Ascending aorta (tissue), 2 donors: ENCODE measurements around the gene RPL27. TPM values are rescaled to one million over a fixed set of nuclear protein-coding genes. Genes with fewer than 3 reads are reported as not detected.

Source experiments
- DNase-seq, 2 donors: peaks; one replicate each; pipeline ENCODE4 v3.0.0-alpha.2; 2019; ENCODE audit warnings: low spot score in 2 of 2
- H3K27ac ChIP-seq, 2 donors: fragments of 200-600 bp; sonication (generic); one replicate each; pipeline ENCODE4 v1.5.1; 2016 to 2017; ENCODE audit warnings: mild to moderate bottlenecking in 1 of 2
- H3K27me3 ChIP-seq: fragments of 200-600 bp; sonication (generic); one replicate; pipeline ENCODE4 v1.5.1; 2017
- H3K36me3 ChIP-seq, 2 donors: fragments of 200-600 bp; sonication (generic); one replicate each; pipeline ENCODE4 v1.5.1; 2016
- H3K4me1 ChIP-seq, 2 donors: fragments of 200-600 bp; sonication (generic); one replicate each; pipeline ENCODE4 v1.5.1; 2016 to 2017; ENCODE audit warnings: mild to moderate bottlenecking in 1 of 2
- H3K4me3 ChIP-seq, 2 donors: fragments of 200-600 bp; sonication (generic); one replicate each; pipeline ENCODE4 v1.5.1; 2016 to 2017; ENCODE audit warnings: mild to moderate bottlenecking in 1 of 2
- H3K9me3 ChIP-seq, 2 donors: fragments of 200-600 bp; sonication (generic); one replicate each; pipeline ENCODE4 v1.5.1; 2016
- CTCF ChIP-seq, 3 experiments: fragments of 200-600 bp in 2 of 3; fragments of 450-650 bp in 1 of 3; sonication (generic) in 2 of 3; IDR thresholded peaks; one replicate each; pipeline ENCODE4 v1.5.1; 2016 to 2019; ENCODE audit warnings: antibody characterized with exemption in 3 of 3, mild to moderate bottlenecking in 1 of 3, moderate library complexity in 1 of 3
- intact Hi-C: fragments of 100-400 bp; cut with DNase I; formaldehyde crosslinking; loops from one replicate; pipeline ENCODE4 v1.15.1; 2023
- total RNA-seq: library from RNA; depleted of rRNA; stranded (reverse); fragments of >200 nt; gene quantifications from one replicate; pipeline ENCODE4 v1.1.0, GENCODE V29; 2016

The RPL27 gene
- total RNA-seq, 1 donor from 2014 or later: 417 TPM

- no peaks in the 10 kb centered on the region for H3K27me3 ChIP-seq
- intact Hi-C loops: loop anchor here (1.0 to 10.0 kb wide), 6 partner anchors 27 to 459 kb away; partner anchors contain the start of genes BRCA1, DHX8, RPL27 and TMEM106A
- H3K4me1 ChIP-seq: peaks cover 0 to 9% of the 10 kb centered on the region in 2 donors
- H3K4me3 ChIP-seq: peak overlapping the region; percentile 50 to 76
- DNase-seq: no peak
- H3K27ac ChIP-seq: peak overlapping the region; percentile 43 to 52
- no peak for TF ChIP-seq CTCF (IDR thresholded peaks at IDR 0.05)
- no peaks in the 10 kb centered on the region for H3K9me3 ChIP-seq
- H3K36me3 ChIP-seq: no peaks in the 10 kb centered on the region
Observed at GRCh38 chr17:43025766-43026537, 27.7 kb downstream of the RPL27 start.

DNA sequence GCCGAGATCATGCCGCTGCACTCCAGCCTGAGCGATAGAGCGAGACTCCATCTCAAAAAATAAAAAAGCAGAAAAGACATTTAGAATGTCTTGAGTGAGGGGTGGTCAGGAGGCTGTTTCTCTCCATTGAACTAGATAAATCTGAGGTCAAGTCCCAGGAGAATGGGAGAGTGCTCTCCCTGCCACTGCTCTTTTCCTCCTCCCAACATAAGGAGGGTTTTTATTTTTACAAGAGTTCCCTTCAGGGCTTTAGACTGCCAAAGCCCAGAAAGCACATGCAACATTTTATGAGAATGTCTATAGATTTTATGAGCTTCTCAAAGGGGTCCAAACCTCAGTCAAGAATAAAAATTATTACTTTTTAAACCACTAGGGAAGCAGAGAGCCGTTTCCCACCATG, 28.4 kb downstream of the RPL27 start:
- H3K27ac ChIP-seq: peak overlapping the region; percentile 43 to 52
- H3K27me3 ChIP-seq: no peaks in the 10 kb centered on the region
- H3K4me1 ChIP-seq: peaks cover 0 to 9% of the 10 kb centered on the region in 2 donors
- no peak for DNase-seq
- no peaks in the 10 kb centered on the region for H3K9me3 ChIP-seq
- H3K36me3 ChIP-seq: no peaks in the 10 kb centered on the region
- H3K4me3 ChIP-seq: no peak overlapping the region
- intact Hi-C loops: loop anchor here (10.0 kb wide), 1 partner anchor 458 kb away; the partner anchor contains the start of gene DHX8
- no peak for TF ChIP-seq CTCF (IDR thresholded peaks at IDR 0.05)

GRCh38 chr17:43027091-43028032, 29.1 kb downstream of the RPL27 start:
- no peak for TF ChIP-seq CTCF (IDR thresholded peaks at IDR 0.05)
- Histone ChIP-seq H3K4me3 (no peak overlapping the region), H3K4me1 (peaks cover 0 to 8% of the 10 kb centered on the region in 2 donors), H3K36me3 (no peaks in the 10 kb centered on the region), H3K27ac (no peak overlapping the region), H3K9me3 (no peaks in the 10 kb centered on the region), H3K27me3 (no peaks in the 10 kb centered on the region)
- no peak for DNase-seq
- intact Hi-C loops: loop anchor here (10.0 kb wide), 1 partner anchor 457 kb away; the partner anchor contains the start of gene DHX8

DNA sequence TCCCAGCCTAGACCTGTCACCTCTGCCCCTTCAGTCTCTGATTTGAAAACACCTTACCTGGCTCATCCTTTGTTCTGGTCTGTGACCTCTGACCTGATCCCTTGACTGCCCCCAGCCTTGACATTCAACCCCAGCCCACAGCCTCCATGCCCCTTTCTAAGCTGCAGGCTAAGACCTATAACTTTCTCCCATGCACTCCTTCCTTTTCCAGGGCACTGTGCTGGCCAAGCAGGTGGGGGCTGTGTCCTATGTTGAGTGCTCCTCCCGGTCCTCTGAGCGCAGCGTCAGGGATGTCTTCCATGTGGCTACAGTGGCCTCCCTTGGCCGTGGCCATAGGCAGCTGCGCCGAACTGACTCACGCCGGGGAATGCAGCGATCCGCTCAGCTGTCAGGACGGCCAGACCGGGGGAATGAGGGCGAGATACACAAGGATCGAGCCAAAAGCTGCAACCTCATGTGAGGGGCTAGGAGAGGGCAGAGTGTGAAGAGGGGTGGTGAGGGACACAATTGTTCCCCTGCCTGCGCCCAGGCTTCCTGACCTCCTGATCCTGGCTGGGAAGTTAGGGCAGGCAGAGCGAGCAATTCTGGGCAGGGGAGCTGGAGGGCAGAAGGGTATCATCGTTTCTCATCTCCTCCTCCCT, 30.1 kb downstream of the RPL27 start:
- intact Hi-C loops: loop anchor here (10.0 kb wide), 1 partner anchor 456 kb away; the partner anchor contains the start of gene DHX8

More for the DNA sequence above, 30.1 kb downstream of the RPL27 start:
- Histone ChIP-seq H3K9me3 (no peaks in the 10 kb centered on the region), H3K36me3 (no peaks in the 10 kb centered on the region), H3K4me3 (no peak overlapping the region), H3K4me1 (peaks cover 0 to 4% of the 10 kb centered on the region in 2 donors), H3K27ac (no peak overlapping the region), H3K27me3 (no peaks in the 10 kb centered on the region)
- no peak for TF ChIP-seq CTCF (IDR thresholded peaks at IDR 0.05)
- DNase-seq: no peak
